Measurements from ENCODE around the gene OR51B2.

DNA sequence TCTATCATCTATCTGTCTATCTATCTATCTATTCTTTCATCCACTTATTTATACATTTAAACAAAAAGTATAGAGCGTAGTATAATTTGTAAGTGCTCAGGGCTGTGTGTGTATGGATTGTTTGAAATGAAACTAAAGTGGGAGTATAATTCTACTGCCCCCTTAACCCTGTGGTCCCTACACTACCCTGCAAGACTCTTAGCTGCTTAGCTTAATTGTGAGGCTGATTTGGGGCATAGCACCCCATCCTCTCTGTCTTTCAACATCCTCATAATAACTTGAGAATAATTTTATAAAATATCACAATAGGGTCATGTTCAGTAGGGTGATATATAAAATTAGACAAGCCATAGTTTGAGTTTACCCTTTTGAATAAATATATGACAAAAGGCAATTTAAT, 34.0 kb downstream of the OR51B2 start:
- no peak for TF ChIP-seq POLR2AphosphoS5 (IDR thresholded peaks at IDR 0.05)
- TF ChIP-seq, protein P1, sequence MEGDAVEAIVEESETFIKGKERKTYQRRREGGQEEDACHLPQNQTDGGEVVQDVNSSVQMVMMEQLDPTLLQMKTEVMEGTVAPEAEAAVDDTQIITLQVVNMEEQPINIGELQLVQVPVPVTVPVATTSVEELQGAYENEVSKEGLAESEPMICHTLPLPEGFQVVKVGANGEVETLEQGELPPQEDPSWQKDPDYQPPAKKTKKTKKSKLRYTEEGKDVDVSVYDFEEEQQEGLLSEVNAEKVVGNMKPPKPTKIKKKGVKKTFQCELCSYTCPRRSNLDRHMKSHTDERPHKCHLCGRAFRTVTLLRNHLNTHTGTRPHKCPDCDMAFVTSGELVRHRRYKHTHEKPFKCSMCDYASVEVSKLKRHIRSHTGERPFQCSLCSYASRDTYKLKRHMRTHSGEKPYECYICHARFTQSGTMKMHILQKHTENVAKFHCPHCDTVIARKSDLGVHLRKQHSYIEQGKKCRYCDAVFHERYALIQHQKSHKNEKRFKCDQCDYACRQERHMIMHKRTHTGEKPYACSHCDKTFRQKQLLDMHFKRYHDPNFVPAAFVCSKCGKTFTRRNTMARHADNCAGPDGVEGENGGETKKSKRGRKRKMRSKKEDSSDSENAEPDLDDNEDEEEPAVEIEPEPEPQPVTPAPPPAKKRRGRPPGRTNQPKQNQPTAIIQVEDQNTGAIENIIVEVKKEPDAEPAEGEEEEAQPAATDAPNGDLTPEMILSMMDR (IDR thresholded peaks at IDR 0.05), result no peak
- no peak for TF ChIP-seq POLR2A (IDR thresholded peaks at IDR 0.05)
- TF ChIP-seq EP300 (IDR thresholded peaks at IDR 0.05; ENCODE audit: low read depth), result no peak
